K562 (cell line): ENCODE data around the gene DCAF6. TPM values are rescaled to one million over a fixed set of nuclear protein-coding genes. Genes with fewer than 3 reads are reported as not detected.

ENCODE experiments used
- ATF3 ChIP-seq, 2 experiments: fragments of 450-650 bp in 1 of 2; sonication (generic) in 1 of 2; formaldehyde crosslinking in 1 of 2; IDR thresholded peaks in 1 of 2; conservative IDR thresholded peaks in 1 of 2; 2 replicates each; pipeline versions ENCODE4 v1.6.1 to v1.8.1; 2016 to 2023; ENCODE audit warnings: mild to moderate bottlenecking in 2 of 2, moderate library complexity in 2 of 2, inconsistent platforms in 1 of 2, missing genetic modification reagents in 1 of 2
- BACH1 ChIP-seq: fragments of 200-800 bp; sonication (Bioruptor generic); IDR thresholded peaks from 2 replicates; pipeline ENCODE4 v1.6.1; 2016; ENCODE audit warnings: missing genetic modification characterization, missing compliant biosample characterization
- C11orf30 ChIP-seq: fragments of 450-650 bp; IDR thresholded peaks from 2 replicates; pipeline ENCODE4 v1.6.1; 2016; ENCODE audit warnings: low read depth, mild to moderate bottlenecking
- DPF2 ChIP-seq: fragments of 450-650 bp; IDR thresholded peaks from 2 replicates; pipeline ENCODE4 v1.6.1; 2016
- ETV6 ChIP-seq, 3 experiments: fragments of 150-350 bp in 1 of 3; sonication (generic) in 1 of 3; formaldehyde crosslinking in 1 of 3; IDR thresholded peaks; 2 replicates each; pipeline versions ENCODE4 v1.6.1 to v1.8.0; 2014 to 2022; ENCODE audit warnings: borderline replicate concordance in 2 of 3, low read depth in 2 of 3, antibody characterized with exemption in 1 of 3, low read length in 1 of 3, mild to moderate bottlenecking in 1 of 3, missing genetic modification reagents in 1 of 3
- FUS ChIP-seq: fragments of 200-400 bp; formaldehyde crosslinking; optimal IDR thresholded peaks from 2 replicates; pipeline ENCODE3; 2017; ENCODE audit warnings: low read depth, low read length
- GATAD2B ChIP-seq: fragments of 450-650 bp; IDR thresholded peaks from 2 replicates; pipeline ENCODE4 v1.6.1; 2017; ENCODE audit warnings: mild to moderate bottlenecking, borderline replicate concordance
- LEF1 ChIP-seq: fragments of 450-650 bp; IDR thresholded peaks from 2 replicates; pipeline ENCODE4 v1.6.1; 2016; ENCODE audit warnings: mild to moderate bottlenecking
- MAFF ChIP-seq: IDR thresholded peaks from 2 replicates; pipeline ENCODE4 v1.6.1; 2012; ENCODE audit warnings: low read length, improper control_type of control experiment
- MAFK ChIP-seq: IDR thresholded peaks from 2 replicates; pipeline ENCODE4 v1.6.1; 2011; ENCODE audit warnings: low read length, improper control_type of control experiment
- MEIS2 ChIP-seq: fragments of 450-650 bp; IDR thresholded peaks from 2 replicates; pipeline ENCODE4 v1.6.1; 2014; ENCODE audit warnings: mild to moderate bottlenecking; ENCODE audit not compliant: partially characterized antibody
- NFE2 ChIP-seq: IDR thresholded peaks from 2 replicates; pipeline ENCODE4 v1.6.1; 2014; ENCODE audit warnings: antibody characterized with exemption, low read depth
- SOX6 ChIP-seq: fragments of 450-650 bp; IDR thresholded peaks from 2 replicates; pipeline ENCODE4 v1.6.1; 2014; ENCODE audit warnings: mild to moderate bottlenecking
- SRSF9 ChIP-seq: fragments of 200-400 bp; formaldehyde crosslinking; IDR thresholded peaks from 2 replicates; pipeline ENCODE4 v1.6.1; 2017; ENCODE audit warnings: low read depth, low read length, borderline replicate concordance
- ZKSCAN3 ChIP-seq: fragments of 250-450 bp; sonication (Bioruptor Pico); IDR thresholded peaks from 2 replicates; pipeline ENCODE4 v1.4.0; 2020
- ZNF316 ChIP-seq: fragments of 450-650 bp; IDR thresholded peaks from 2 replicates; pipeline ENCODE4 v1.6.1; 2016
- polyA plus RNA-seq, 8 experiments: library from polyadenylated mRNA; depleted of rRNA in 4 of 8; stranded (reverse) in 5 of 8; unstranded in 3 of 8; fragments of >200 nt; fragmentation: Nextera tagmentation in 2 of 8; fragmentation: Illumina TruSeq in 1 of 8; extraction: Ambion mirVana in 2 of 8; extraction: Trizol in 1 of 8; gene quantifications; 2 replicates each; pipeline versions ENCODE4 v1.2.1 to v1.2.3, GENCODE V29; 2011 to 2014; ENCODE audit warnings: inconsistent platforms in 1 of 8, missing spikeins in 1 of 8
- total RNA-seq, 7 experiments: library from RNA; depleted of rRNA in 6 of 7; stranded (reverse); fragments of >200 nt in 6 of 7; fragmentation: Illumina TruSeq in 2 of 7; extraction: Trizol in 2 of 7; gene quantifications; 2 replicates each; pipeline versions ENCODE4 v1.2.1 to v1.2.3, GENCODE V29; 2011 to 2021; ENCODE audit warnings: low replicate concordance in 1 of 7
- TF ChIP-seq, protein P1 (sequence below): sonication (generic); formaldehyde crosslinking; IDR thresholded peaks from 2 replicates; pipeline ENCODE4 v1.8.1; 2023; ENCODE audit warnings: mild to moderate bottlenecking, missing genetic modification reagents, moderate library complexity
- TF ChIP-seq, protein P2 (sequence below), 2 experiments: fragments of 450-650 bp; conservative IDR thresholded peaks; 2 replicates each; pipeline ENCODE4 v1.6.1; 2017; ENCODE audit warnings: mild to moderate bottlenecking in 2 of 2, moderate library complexity in 2 of 2

The DCAF6 gene
- total and polyA plus RNA-seq, 9 of the 15 experiments (the other 6 are each of a cell fraction or from before 2014, with no cell fraction given), result 19.1 to 102 (median 46.3) TPM

DNA sequence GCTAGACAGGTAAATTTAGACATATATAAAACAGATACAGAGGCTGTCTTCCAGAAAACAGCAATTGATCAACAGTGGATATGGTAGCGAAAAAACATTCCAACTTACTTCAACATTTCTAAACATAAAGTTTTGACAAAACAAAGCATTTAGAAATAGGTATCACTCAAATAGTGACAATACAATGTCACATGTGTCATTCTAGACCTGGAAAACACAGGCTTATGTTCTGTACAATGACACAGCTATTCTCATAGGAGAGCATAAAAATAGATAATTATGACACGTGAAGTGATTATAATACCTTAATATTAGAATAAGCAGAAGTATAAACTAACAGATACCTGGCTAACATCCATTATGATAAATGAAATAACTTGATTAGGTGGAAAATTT lies 8.0 kb upstream of the DCAF6 start (continued):
- TF ChIP-seq SRSF9, result no peak
- TF ChIP-seq, protein P1, sequence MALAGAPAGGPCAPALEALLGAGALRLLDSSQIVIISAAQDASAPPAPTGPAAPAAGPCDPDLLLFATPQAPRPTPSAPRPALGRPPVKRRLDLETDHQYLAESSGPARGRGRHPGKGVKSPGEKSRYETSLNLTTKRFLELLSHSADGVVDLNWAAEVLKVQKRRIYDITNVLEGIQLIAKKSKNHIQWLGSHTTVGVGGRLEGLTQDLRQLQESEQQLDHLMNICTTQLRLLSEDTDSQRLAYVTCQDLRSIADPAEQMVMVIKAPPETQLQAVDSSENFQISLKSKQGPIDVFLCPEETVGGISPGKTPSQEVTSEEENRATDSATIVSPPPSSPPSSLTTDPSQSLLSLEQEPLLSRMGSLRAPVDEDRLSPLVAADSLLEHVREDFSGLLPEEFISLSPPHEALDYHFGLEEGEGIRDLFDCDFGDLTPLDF, result no peak
- TF ChIP-seq LEF1, result peak; percentile 49; the same call in 1 of the 2 replicates
- peak; percentile 68 for TF ChIP-seq SOX6
- no peak for TF ChIP-seq FUS
- TF ChIP-seq ZNF316, result peak; percentile 97
- TF ChIP-seq MAFF, result peak; percentile 89
- no peak for TF ChIP-seq ETV6 (IDR thresholded peaks at IDR 0.05; ENCODE audit: borderline replicate concordance in 1 of 2, low read depth in 2 of 2, low read length in 1 of 2)
- no peak for TF ChIP-seq ETV6 (CRISPR knock-in tag; IDR thresholded peaks at IDR 0.05; ENCODE audit: borderline replicate concordance)
- TF ChIP-seq ATF3 (IDR thresholded peaks at IDR 0.05), result 0 out of 2 replicates have a peak, but pooled peaks have one; percentile 23
- TF ChIP-seq ATF3 (CRISPR knock-in tag; conservative IDR thresholded peaks at IDR 0.05), result no peak
- TF ChIP-seq, protein P2, sequence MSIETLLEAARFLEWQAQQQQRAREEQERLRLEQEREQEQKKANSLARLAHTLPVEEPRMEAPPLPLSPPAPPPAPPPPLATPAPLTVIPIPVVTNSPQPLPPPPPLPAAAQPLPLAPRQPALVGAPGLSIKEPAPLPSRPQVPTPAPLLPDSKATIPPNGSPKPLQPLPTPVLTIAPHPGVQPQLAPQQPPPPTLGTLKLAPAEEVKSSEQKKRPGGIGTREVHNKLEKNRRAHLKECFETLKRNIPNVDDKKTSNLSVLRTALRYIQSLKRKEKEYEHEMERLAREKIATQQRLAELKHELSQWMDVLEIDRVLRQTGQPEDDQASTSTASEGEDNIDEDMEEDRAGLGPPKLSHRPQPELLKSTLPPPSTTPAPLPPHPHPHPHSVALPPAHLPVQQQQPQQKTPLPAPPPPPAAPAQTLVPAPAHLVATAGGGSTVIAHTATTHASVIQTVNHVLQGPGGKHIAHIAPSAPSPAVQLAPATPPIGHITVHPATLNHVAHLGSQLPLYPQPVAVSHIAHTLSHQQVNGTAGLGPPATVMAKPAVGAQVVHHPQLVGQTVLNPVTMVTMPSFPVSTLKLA (conservative IDR thresholded peaks at IDR 0.05), result peak; percentile 52 to 75; a peak in 2 of 4 replicates
- TF ChIP-seq NFE2, result peak; percentile 96
- TF ChIP-seq GATAD2B, result peak; percentile 87; the same call in 1 of the 2 replicates
- TF ChIP-seq DPF2, result peak; percentile 40; the same call in 1 of the 2 replicates
- TF ChIP-seq BACH1 (tag), result peak; percentile 58; the same call in 1 of the 2 replicates
- no peak for TF ChIP-seq ZKSCAN3 (CRISPR knock-in tag)
- TF ChIP-seq MAFK, result peak; percentile 74; the same call in 1 of the 2 replicates
- TF ChIP-seq C11orf30, result peak; percentile 93
- TF ChIP-seq MEIS2, result peak; percentile 75
